HG03045 (cell line): Measurements from ENCODE around the gene FBXW4.
"Not testable (repeated sequence)": the region's sequence is repeated elsewhere in the genome, so short reads cannot be mapped to it uniquely, and the experiment has no call there.

Experiments used
- ATAC-seq: cut with Tn5 transposase; IDR thresholded peaks from one replicate; pipeline ENCODE4 v1.9.1; 2021; ENCODE audit warnings: mild to moderate bottlenecking, moderate library complexity; ENCODE audit not compliant: unreplicated experiment

Gene FBXW4

GRCh38 chr10:101617824-101618568, 77.0 kb downstream of the FBXW4 start:
- no peak for ATAC-seq

GRCh38 chr10:101617102-101617823, 77.7 kb downstream of the FBXW4 start:
- ATAC-seq, result no peak

- no peak for ATAC-seq
Measured at GRCh38 chr10:101616415-101617101, 78.4 kb downstream of the FBXW4 start.

GRCh38 chr10:101615525-101616116, 79.3 kb downstream of the FBXW4 start:
- no peak for ATAC-seq

GRCh38 chr10:101614663-101615524, 80.1 kb downstream of the FBXW4 start:
- ATAC-seq, result no peak

GRCh38 chr10:101613646-101614045, 81.3 kb downstream of the FBXW4 start:
- ATAC-seq, result no peak

GRCh38 chr10:101612872-101613271, 82.1 kb downstream of the FBXW4 start:
- no peak for ATAC-seq

GRCh38 chr10:101612086-101612485, 82.9 kb downstream of the FBXW4 start:
- ATAC-seq, result no peak

- ATAC-seq, result no peak
Measured at GRCh38 chr10:101611096-101611905, 83.7 kb downstream of the FBXW4 start.

GRCh38 chr10:101609481-101609880, 85.5 kb downstream of the FBXW4 start:
- ATAC-seq, result no peak

GRCh38 chr10:101607124-101607523, 87.8 kb downstream of the FBXW4 start:
- no peak for ATAC-seq

- no peak for ATAC-seq
Measured at GRCh38 chr10:101602761-101603398, 92.1 kb downstream of the FBXW4 start.

GRCh38 chr10:101601541-101601940, 93.4 kb downstream of the FBXW4 start:
- ATAC-seq, result no peak

GRCh38 chr10:101597091-101597900, 97.7 kb downstream of the FBXW4 start:
- no peak for ATAC-seq

GRCh38 chr10:101595591-101596433, 99.2 kb downstream of the FBXW4 start:
- no peak for ATAC-seq

GRCh38 chr10:101593331-101593730, 101.6 kb downstream of the FBXW4 start:
- ATAC-seq, result not testable (repeated sequence)

GRCh38 chr10:101588879-101589278, 106.1 kb downstream of the FBXW4 start:
- no peak for ATAC-seq
